NB4 (cell line): ENCODE data around the gene RGS6.

Source experiments
- CTCF ChIP-seq: IDR thresholded peaks from one replicate; pipeline ENCODE4 v1.5.1; 2012; ENCODE audit warnings: low read depth, low read length
- POLR2A ChIP-seq: IDR thresholded peaks from 2 replicates; pipeline ENCODE4 v1.6.1; 2011; ENCODE audit warnings: mild to moderate bottlenecking; ENCODE audit not compliant: insufficient read length; ENCODE audit errors: extremely low read depth
- TF ChIP-seq, protein P1 (sequence below): IDR thresholded peaks from 2 replicates; pipeline ENCODE4 v1.6.1; 2011; ENCODE audit warnings: low read depth, low read length

GRCh38 chr14:72558721-72559120 is 626.5 kb downstream of the RGS6 start:
- no peak for TF ChIP-seq CTCF
- TF ChIP-seq POLR2A = no peak
- TF ChIP-seq, protein P1, sequence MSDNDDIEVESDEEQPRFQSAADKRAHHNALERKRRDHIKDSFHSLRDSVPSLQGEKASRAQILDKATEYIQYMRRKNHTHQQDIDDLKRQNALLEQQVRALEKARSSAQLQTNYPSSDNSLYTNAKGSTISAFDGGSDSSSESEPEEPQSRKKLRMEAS = no peak
